ENCODE results near the gene PRKAG1.

The PRKAG1 gene

DNA sequence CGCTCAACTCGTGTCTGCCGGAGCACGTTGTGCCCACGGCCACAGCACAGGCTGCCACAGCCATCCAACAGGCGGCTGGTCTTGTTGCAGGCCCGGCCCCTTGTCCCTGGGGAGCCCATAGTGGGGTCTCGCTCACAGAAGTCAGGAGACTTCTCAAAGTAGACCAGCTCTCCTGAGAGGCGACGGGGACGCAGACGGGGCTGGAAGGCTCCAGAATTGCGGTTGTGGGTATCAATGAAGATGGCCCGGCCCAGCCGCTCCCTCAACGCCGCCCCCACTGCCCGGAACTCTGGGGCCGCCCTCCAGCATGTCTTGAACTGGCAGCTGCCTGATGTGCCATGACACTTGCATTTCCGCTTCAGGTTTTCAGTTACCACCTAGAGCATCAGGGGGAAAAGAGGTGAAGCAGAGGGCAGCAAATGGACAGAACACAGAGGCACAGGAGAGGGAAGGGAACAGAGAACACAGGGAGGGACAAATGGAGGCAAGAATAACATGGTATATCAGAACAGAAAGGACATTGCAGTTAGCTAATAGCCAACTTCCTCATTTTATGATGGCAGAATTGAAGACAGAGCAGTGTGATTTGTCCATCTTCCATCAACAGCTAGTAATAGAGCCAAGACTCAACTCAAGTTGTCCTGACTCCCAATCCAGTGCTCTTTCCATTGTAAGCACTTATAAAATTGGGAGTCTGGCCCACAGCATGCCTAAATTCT is 52.2 kb downstream of the PRKAG1 start:
- DNase-seq (ENCODE audit: low read depth): no peak

DNA sequence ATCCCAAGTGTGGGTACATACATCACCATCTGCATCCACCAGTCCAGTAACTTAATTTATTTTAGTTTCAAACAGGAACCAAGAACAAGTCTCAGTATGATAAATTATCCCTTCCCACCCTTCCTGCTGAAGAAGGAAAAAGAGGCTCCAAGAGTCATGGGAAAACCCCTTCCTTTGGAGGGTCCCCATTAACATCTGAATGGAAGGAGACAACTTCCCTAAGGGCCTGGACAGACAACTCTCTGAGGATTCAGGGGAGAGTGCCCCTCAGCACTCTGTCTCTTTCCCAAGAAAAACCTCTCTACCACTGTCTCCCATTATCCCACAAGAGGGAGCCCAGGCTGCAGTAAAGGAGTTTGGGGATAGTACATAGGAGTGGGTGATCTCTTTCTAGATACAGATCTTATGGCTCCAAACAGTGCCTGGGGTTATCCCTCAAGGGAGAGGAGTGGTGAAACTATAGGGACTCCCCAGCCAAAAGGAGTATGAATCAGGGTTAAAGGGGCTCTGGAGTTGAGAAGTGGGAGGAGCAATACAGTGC is 53.2 kb downstream of the PRKAG1 start:
- DNase-seq (ENCODE audit: low read depth): no peak

DNA sequence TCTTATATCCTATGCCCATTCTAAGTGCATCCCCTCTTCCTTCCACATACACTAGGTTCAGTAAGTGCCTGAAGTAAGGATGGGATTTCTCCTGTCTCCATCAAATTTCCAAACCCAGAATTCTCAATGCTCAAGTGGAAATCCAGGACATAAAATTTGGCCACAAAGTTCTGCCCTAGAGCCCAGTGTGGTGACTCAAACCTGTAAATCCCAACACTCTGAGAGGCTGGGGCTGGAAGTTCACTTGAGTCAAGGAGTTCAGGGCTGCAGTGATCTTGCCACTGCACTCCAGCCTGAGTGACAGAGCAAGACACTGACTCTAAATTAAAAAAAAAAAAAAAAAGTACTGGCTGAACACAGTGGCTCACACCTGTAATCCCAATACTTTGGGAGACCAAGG is 56.8 kb downstream of the PRKAG1 start:
- no peak for DNase-seq (ENCODE audit: low read depth)

DNA sequence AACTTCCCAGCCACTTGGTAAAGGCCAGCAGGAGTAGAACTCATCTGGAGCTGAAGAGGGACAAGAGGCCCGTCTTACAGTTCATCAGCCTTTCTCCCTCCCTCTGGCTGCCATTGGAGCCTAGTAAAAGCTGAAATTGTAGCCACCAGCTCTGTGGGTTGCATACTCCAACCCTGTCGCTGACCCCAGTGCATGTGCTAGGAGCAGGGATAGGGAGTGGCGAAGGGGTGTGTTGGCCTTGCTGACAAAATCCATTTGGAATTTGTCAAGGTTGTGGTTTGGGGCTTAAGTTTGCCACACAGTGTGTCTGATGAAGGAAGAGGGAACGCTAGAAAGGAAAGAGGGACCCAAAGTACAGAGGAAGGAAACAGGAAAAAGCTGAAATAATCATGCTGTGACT is 57.2 kb downstream of the PRKAG1 start:
- DNase-seq (ENCODE audit: low read depth): no peak

DNA sequence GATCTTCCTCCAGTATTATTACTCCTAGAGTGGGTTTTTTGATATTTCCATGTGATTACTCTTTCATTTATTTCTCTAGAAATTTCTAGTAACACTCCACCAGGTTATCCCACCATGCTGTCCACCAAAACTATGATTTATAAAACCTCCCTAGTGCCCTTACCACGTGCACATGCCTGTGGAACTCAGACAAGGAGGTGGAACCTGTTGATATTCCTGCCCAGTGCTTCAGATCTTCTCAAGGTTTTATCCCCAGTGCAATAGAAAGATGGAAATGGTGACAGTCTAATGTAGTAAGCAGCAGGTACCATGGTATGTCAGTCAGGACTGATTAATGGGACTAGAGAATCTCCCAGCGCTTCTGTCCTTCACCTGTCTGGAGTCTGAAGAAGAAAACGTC is 57.7 kb downstream of the PRKAG1 start:
- no peak for DNase-seq (ENCODE audit: low read depth)

DNA sequence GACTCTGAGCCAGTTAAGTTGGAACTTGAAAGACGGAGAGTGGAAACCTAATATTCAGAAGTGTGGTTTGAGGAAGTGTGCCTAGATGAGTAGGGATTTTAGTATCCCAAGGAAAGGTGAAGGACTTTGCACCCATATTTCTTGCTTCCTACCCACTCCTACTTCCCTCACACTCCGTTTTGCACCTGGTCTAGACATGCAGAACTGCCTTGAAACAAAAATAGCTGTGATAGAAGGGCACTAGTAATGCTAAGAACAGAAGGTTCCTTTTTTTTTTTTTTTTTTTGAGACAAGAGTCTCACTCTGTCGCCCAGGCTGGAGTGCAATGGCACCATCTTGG is 60.6 kb downstream of the PRKAG1 start:
- DNase-seq (ENCODE audit: low read depth): no peak

DNA sequence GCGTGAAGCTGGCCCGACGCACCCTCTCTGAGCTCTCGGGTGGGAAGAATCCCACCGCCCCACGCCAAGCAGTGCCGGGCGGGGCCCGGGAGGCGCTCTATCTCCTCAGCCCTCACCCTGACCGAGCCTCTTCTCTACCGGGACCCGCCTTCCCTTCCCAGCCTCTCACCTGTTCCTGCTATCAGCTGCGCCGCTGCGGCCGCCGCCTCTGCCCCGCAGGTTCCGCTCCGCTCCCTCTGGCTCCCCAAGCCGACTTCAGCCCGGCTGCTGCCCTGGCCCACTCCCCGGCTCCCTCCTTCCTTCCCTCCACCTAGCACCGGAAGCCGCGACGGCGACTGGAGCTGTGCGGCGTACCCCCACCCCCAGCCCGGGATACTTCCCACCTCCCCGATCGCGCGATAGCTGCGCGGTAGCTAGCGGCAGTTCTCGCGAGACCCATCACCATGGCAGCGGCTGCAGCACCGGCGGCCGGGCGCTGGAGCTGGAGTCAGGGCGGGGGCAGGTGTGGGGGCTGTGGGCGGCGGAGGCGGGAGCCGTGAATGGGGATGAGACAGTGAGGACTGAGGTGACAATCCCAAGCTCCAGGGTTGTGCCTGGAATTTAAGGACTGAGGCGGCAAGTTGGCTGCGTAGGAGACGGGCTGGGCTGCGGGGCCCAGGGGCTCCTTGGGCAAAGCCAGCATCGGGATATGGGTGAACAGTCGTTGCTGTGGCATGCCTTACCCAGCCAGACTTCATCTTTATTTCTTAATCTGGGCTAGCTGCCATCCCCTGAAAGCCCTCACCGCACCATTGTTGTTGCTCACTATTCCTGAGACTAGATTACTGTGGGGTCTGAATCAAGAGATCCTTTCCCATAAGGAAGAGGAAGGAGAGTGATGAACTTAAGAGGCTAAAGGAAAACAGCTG is 61.2 kb downstream of the PRKAG1 start, which contains the start of gene ARF3:
Gene ARF3, minus strand, starts transcription at position 347 of the 908 bp plus-strand sequence. CDS start 16,392 bp downstream, outside the sequence.
- peak; percentile 90 for DNase-seq (ENCODE audit: low read depth)

DNA sequence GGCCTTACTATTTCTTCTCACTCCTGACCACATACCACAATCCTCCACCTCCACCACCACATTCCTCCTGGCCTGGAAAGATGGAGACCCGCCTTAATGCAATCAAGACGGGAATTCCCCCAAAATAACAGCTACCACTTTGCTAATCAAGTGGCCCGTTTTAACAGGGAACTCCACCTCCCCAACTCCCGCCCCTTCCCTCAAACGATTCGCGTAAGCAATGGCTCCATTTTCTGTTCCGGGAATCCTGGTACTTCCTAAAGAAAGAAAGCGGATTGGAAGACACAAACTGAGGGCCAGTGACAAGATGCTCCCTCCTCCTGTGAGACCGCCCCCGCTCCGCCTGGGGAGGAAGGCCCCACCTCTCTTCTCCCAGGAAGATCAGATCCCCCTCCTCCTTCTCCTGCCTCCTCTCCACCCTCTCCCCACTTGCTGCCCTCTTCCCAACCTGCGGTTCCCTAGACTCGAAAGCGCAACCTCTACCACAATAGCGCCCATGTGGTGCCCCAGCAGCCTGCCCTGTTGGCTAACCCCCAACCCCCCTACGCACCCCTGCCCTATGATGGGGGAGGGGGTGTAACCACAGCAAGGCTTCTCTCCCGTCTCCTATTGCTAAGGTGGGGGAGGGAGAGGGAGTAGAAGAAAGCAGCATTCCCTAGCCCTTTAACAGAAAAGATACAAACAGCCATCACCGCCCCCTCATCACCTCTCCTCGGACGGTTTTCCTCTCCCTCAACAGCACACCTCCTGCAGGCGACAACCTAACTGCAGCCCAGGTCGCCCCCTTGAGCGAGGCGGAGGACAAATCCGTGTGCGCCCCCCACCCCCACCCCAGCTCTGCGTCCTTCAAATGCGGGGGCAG is 62.1 kb downstream of the PRKAG1 start:
- peak; percentile 99 for DNase-seq (ENCODE audit: low read depth)

DNA sequence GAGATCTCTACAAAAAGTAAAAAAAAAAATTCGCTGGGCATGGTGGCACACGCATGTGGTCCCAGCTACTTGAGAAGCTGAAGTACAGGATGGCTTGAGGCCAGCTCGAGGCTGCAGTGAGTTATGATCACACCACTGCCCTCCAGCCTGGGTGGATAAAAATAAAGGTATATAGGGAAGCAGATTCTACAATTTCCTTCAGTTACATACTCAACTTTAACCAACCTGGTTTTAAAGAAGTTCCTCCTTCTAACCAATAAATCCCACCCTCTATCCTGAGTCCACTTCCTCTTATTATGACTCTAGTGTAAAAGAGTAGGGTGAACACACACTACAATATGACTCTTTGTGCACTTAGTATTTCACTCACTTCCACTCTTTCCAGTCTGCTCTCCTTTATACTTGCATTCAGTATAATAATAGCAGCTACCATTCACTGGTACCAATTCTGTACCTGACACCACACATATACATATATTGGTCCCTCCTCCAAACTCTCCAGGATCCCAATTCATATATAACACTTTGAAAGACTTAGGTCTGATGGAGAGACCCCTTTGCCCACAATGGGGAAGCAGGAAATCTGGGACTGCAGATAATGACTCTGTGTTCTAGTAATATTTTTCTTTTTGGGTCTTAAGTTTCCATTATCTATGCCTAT is 63.6 kb downstream of the PRKAG1 start:
- no peak for DNase-seq (ENCODE audit: low read depth)

DNA sequence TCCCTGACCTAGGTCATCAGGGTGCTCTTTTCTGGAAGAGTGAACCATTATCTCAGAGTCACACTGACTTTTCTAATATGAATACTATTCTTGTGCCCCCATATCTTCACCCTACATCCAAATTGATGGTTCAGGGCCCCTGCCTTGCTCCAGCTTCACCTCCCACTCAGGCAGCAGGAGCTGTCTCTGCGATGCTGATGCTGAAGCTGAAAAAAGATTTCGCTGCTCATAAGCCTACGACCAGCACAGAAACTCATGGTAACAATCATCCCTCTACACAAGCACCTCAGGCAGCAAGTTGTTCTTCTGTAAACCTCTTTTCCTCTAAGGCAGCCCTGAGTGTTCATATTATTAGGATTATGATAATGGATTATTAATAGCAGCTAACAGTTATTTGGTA is 64.5 kb downstream of the PRKAG1 start:
- DNase-seq (ENCODE audit: low read depth): no peak

DNA sequence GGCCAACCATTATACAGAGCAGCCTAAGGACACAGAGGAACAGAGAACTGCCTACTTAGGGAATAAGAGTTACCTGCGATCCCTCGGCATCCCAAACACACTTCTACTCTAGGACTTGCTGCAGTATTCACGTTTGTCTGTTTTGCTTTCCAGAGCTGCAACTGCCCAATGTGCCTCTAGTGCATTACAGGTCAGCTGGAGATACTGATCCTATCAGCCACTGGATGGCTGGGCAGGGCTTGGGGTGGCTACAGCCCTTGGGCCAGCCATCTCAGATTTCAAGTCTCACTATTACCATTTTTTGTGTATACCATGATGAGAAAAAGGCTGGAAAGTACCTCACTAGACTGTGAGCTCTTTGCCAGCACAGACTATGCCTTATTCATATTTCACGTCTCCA is 65.9 kb downstream of the PRKAG1 start:
- DNase-seq (ENCODE audit: low read depth): no peak

All from iris pigment epithelial cell (primary cell).